Myometrial cell (primary cell): ENCODE results near the gene PLCXD1. TPM values are rescaled to one million over a fixed set of nuclear protein-coding genes. Genes with fewer than 3 reads are reported as not detected.

Experiments used
- total RNA-seq: library from RNA; depleted of rRNA; stranded (reverse); fragments of >200 nt; gene quantifications from 2 replicates; pipeline ENCODE4 v1.2.3, GENCODE V29; 2015

Gene PLCXD1, protein sequence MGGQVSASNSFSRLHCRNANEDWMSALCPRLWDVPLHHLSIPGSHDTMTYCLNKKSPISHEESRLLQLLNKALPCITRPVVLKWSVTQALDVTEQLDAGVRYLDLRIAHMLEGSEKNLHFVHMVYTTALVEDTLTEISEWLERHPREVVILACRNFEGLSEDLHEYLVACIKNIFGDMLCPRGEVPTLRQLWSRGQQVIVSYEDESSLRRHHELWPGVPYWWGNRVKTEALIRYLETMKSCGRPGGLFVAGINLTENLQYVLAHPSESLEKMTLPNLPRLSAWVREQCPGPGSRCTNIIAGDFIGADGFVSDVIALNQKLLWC
- total RNA-seq, result 6.7 and 7.2 TPM in 2 replicates

GRCh38 chrX:281166-281999 is at the start of gene PLCXD1:
Gene PLCXD1, plus strand, starts transcription at chrX:281381. Its CDS starts 2,807 bp downstream, at chrX:284188.

GRCh38 chrX:318739-319578 is 37.8 kb downstream of the PLCXD1 start, which contains the start of gene GTPBP6:
Gene GTPBP6, minus strand, starts transcription at chrX:318796. Its CDS starts 9 bp downstream, at chrX:318787.

Other genes starting within 250 kb of the PLCXD1 start
- gene GTPBP6, start 37.4 kb downstream of the PLCXD1 start, total RNA-seq, result 66.8 and 82.5 TPM in 2 replicates
- 6.3 and 8.2 TPM in 2 replicates for gene PPP2R3B, start 105.5 kb downstream of the PLCXD1 start, total RNA-seq